Stimulated activated CD8-positive, alpha-beta memory T cell treated with anti-CD3 and anti-CD28 coated beads, Interleukin-12 subunit alpha, Interleukin-12 subunit beta, amount 100 ng/mL, for 1 hour (primary cell): Measurements from ENCODE around the gene TAF4.

ENCODE experiments used
- DNase-seq: peaks from one replicate; pipeline ENCODE4 v3.0.0-alpha.2; 2020; ENCODE audit warnings: low read depth

TAF4 gene

GRCh38 chr20:62042025-62042820, 23.5 kb downstream of the TAF4 start:
- DNase-seq, result no peak

DNA sequence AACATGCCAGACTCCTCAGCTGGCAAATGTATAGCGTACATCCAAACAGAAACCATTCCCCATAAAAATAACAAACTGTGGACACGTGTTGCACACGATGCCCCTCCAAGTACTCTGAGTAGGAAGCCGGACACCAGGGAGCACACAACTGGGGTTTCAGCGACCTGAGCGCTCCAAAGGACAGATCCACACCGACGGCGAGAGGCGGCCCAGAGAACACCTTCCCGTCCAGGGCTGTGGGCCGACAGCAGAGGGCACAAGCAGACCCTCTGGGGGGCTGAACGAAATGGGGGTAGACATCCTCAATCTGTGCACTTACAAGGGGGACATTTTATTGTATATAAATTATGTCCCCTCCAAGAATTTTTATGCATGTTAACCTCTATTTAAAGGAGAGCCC, 24.7 kb downstream of the TAF4 start:
- no peak for DNase-seq

DNA sequence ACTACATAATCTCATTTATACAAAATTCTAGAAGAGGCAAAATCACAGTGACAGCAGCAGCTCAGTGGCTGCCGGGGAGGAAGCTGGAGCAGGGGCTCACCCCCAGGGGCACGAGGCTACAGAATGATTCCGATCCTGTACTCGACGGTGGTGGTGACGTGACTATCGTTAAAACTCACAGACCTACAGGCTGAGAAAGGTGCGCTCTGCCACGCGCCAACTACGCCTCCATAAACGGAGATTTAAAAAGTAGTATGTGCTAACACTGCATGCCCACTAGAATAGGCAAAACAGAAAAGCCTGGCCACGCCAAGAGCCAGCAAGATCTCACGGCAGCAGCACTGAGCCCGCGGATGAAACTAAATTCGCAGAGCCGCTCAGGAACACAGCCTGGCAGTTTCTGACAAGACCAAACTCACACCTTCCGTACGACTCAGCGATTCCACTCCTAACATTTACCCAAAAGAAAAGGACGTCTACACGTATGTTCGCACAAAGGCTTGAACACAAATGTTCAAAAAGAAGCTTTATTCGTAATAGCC, 25.2 kb downstream of the TAF4 start:
- DNase-seq, result no peak

GRCh38 chr20:62039738-62040137, 25.9 kb downstream of the TAF4 start:
- no peak for DNase-seq

GRCh38 chr20:62032609-62033368, 32.9 kb downstream of the TAF4 start:
- DNase-seq, result no peak

DNA sequence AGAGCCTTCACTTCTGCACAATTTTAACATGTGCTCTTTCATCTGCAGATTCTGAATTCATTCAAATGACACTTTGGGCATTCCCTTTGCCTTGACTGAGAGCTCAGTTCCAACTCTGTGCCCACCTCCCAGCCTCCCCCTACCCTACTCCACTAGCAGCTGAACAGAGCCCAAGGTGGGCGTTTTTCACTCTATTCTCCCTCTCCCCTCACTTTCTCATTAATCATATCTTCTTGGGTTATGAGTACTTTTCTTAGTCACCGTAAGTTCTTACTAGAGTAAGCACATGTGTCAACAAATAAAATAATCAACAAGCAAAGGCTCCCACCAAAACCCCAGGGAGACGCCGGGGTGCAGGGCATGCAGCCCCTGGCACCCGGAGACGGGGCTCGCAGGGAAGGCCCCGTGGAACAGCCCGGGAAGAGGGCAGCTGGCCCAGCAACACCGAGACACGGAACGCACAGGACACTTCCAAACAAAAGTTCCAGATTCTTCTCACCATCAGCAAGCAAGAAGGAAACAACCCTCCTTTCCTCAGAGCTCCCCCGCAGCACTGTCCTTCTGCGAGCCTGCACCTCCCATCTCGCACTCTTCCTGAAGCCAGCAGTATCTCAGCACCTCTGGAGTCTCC, 34.1 kb downstream of the TAF4 start:
- no peak for DNase-seq

DNA sequence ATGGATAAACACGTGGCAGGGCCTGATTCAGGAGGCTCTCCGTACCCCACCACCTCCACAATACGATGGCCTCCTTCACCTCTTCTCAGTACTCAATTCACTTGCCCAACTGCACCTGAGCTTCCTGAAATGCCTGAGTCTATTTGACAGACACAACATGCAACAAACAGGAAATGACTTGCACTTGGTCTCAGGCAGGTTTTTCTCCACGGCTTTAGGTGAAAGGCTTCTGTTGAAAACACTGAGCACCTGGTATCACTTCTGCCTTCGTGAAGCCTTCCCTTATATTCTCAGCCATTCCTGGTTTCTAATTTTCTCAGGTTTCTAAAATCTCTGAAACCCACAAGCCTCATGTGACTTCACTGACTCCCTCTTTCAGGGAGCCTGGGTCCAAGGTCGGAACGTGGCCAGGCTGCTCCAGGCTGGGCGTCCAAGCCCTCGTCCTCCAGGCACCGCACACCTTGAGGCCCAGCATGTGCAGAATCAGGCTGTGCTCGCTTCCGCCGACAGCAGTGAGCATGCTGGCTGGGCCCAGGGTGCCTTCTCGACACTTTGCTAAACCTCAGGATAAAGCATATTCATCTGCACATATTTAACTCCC, 34.7 kb downstream of the TAF4 start:
- DNase-seq, result no peak

DNA sequence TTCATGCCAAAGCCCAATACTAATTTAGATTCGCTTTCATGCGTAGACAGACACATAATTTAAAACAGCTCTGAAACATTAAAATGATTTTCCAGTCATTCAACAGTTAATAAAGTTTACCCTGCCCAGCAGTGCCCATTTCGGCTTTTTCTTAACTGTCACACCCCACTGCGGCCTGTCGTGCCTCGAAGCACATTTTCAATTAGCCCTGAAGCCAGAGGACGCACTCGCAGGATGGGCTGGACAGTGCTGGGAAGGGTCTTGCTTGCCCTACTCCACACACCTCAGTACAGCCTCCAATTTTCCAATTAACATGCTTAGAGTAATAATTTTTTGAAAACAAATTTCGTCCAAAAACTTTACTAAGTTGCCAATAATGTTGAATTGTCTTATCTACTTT, 35.3 kb downstream of the TAF4 start:
- DNase-seq, result no peak

GRCh38 chr20:62029949-62030348, 35.7 kb downstream of the TAF4 start:
- no peak for DNase-seq

GRCh38 chr20:62029296-62029695, 36.4 kb downstream of the TAF4 start:
- no peak for DNase-seq

DNA sequence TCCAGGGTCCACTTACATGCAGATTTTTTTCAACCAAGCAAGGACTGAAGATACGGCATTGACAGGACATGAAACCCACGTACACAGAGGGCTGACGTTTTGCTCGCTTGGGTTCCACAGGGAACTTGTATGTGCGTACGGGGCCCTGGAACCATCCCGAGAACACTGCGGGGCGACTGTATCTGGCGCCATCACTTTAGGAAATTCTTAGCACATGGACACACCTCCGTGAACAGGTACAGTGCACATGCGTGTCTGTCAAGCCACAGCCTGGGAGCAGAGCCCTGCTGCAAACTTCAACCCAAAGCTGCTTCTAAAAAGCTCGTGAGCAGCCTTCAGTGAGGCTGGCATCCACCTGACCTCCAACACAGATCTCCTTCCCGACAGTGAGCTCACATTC, 37.3 kb downstream of the TAF4 start:
- DNase-seq, result no peak

DNA sequence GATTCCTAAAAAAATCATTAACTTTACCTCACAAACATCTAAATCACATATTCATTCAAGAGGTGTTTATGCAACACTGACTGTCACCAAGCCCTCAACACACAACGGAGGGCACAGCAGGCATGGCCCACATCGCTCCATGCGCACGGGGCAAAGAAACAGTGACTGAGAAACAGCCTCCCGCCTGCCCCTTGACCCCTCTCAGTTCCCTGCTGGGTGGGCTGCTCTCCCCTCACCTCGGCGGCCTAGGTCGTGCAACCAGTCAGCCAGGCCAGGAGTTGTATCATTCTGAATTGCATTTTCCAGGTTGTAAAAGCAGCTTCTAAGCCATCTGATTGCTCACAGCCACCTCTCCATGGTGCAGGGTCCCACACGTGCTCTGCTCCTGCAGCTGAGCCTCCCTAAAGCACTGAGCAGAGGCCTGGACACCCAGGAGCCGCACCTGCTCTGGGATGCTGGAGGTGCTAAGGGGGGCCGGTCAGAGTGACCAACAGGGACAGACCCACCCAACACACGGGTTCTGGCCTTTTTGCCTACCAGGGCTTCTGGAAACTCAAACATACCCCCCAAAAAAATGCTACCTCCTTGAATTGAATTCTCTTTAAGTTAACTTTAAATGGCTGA, 37.9 kb downstream of the TAF4 start:
- no peak for DNase-seq

DNA sequence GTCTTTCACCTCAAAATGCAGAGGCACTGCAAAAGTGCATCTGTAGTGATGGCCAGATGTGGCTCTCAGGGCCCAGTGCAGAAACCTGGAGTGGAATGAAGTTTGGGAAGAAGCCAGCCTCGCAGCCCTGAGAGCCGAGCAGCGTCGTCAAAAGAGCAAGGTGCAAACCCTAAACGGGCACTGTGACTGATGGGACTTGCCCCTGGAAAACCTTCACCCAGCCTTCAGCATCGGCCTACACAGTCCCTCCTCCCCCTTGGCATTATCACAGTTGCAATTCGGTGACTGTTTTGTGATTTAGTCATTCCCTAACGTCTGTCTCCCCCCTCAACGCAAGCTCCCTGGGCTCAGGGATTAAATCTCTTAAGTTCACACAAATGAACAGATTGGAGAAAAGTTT, 38.6 kb downstream of the TAF4 start:
- no peak for DNase-seq

GRCh38 chr20:62026564-62026856, 39.2 kb downstream of the TAF4 start:
- DNase-seq, result no peak

- DNase-seq, result no peak
Measured at GRCh38 chr20:62025832-62026563, 39.7 kb downstream of the TAF4 start.

DNA sequence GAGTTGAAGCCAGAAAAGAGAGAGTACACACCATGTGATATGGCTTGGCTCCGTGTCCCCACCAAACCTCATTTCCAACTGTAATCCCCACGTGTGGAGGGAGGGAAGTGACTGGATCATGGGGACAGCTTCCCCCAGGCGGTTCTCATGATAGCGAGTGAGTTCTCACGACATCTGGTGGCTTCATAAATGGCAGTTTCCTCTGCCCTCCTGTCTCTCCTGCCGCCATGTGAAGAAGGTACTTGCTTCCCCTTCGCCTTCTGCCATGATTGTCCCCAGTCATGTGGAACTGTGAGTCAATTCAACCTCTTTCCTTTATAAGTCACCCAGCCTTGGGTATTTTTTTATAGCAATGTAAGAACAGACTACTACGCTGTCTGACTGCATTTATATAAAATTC, 40.3 kb downstream of the TAF4 start:
- DNase-seq, result no peak

- no peak for DNase-seq
Measured at GRCh38 chr20:62023935-62024334, 41.7 kb downstream of the TAF4 start.

DNA sequence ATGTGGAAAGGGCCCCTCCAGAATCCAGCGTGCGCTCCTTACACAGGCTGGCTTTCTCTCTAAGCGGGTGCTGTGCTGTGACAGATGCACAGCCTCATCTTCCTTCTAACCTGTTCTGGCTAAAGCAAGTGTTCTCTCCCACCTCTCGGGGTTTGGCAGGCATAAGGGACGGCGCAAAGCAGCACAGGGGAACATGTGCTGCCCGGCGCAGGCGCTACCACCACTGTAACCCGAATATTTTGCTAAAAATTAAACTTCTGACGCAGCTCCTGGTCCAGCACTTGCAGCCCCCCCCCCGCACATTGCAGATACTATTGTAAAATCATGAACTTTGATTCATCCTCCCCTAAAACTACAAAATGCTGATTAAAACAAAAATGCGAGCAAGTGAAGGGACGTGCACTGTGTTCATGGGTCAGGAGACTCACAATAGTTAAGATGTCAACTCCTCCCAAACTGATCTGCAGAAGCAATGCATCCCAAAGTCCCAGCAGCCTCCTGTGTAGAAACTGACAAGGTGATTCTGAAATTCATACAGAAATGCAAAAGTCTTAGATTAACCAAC, 43.0 kb downstream of the TAF4 start:
- no peak for DNase-seq

DNA sequence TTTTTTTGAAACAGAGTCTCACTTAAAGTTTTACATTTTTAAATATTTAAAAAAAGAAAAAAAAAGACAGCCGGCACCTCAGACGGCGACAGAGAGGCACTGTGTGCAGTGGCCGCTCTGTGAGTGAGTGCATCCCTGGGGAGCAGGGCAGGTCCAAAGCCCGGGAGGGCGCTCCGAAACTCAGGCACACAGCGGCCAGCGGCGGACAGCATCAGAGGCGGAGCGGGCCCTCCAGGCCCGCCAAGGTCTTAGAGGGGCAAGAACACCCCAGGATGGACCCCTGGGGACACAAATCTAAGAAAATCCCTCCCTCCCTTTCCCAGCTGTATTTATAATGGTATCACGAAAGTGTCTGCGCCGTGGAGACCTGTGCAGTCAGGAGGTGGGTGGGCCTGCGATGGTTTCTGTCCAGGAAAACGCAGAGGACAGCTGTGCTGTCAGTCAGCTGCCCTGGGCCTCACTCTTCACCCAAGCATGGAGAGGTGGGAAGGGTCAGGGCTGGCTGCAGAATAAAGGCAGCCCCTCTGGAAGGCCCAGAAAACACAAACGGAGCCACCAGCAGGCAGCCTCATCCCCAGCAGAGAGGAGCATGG, 43.8 kb downstream of the TAF4 start:
- DNase-seq, result no peak

- DNase-seq, result no peak
Measured at GRCh38 chr20:62020935-62021701, 44.6 kb downstream of the TAF4 start.
